Activated CD8-positive, alpha-beta T cell treated with anti-CD3 and anti-CD28 coated beads for 36 hours (primary cell): ENCODE results near the gene DES. TPM values are rescaled to one million over a fixed set of nuclear protein-coding genes. Genes with fewer than 3 reads are reported as not detected.

Experiments used
- ATAC-seq: fragments of 200-7000 bp; cut with Tn5 transposase; one replicate; pipeline ENCODE4 v1.10.0; 2021; ENCODE audit warnings: mild to moderate bottlenecking, moderate library complexity
- CTCF ChIA-PET: fragments of 350-600 bp; sonication (Branson Sonifier 250); formaldehyde crosslinking; loops from one replicate; lab custom pipeline; 2021; ENCODE audit warnings: antibody characterized with exemption; lab: Charles Lee
- POLR2A ChIA-PET: fragments of 350-600 bp; sonication (Branson Sonifier 250); formaldehyde crosslinking; loops from one replicate; lab custom pipeline; 2021; ENCODE audit warnings: antibody characterized with exemption; lab: Charles Lee
- DNase-seq: peaks from one replicate; pipeline ENCODE4 v3.0.0-alpha.2; 2020
- H3K27ac Mint-ChIP-seq: one replicate; pipeline ENCODE4 v1.8.0; 2021; ENCODE audit warnings: mild to moderate bottlenecking, mixed read lengths
- H3K27me3 Mint-ChIP-seq: one replicate; pipeline ENCODE4 v1.8.0; 2021; ENCODE audit warnings: mixed read lengths
- H3K36me3 Mint-ChIP-seq: one replicate; pipeline ENCODE4 v1.8.0; 2021; ENCODE audit warnings: low read depth, mixed read lengths
- H3K4me1 Mint-ChIP-seq: one replicate; pipeline ENCODE4 v1.8.0; 2021; ENCODE audit warnings: low read depth, mixed read lengths
- H3K4me3 Mint-ChIP-seq: one replicate; pipeline ENCODE4 v1.8.0; 2021; ENCODE audit warnings: mild to moderate bottlenecking, moderate library complexity, mixed read lengths
- H3K9me3 Mint-ChIP-seq: one replicate; pipeline ENCODE4 v1.8.0; 2021; ENCODE audit warnings: mixed read lengths
- CTCF ChIP-seq: fragments of 200-600 bp; IDR thresholded peaks from one replicate; pipeline ENCODE4 v1.8.0; 2022; ENCODE audit warnings: antibody characterized with exemption, mild to moderate bottlenecking
- intact Hi-C: fragments of 100-400 bp; cut with micrococcal nuclease; formaldehyde crosslinking; loops from one replicate; pipeline ENCODE4 v1.10.0; 2022
- total RNA-seq, 2 experiments: library from RNA; stranded (reverse); gene quantifications; one replicate each; pipeline ENCODE4 v1.2.3, GENCODE V29; 2021

DES gene
- total RNA-seq, 2 experiments from 2014 or later, result not detected

DNA sequence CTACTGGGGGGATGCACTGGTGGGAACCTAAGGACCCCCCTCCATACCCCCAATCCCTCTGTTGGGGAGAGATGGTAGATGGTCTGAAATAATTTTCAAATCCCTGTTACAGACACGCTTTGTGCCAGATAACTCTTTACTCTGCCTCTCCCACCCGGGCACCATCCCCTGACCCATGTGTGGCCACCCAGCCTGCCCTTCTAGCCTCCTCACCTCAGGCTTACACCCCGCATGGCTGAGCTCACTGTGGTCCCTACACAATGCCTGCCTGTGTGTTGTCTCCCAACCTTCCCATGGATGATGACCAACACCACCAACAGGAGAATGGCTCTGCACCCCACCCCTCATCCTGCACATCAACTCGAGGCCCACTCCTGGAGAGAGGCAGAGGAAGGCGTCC lies 31.4 kb downstream of the DES start:
- peaks cover 8% of the 10 kb centered on the region for H3K27me3 Mint-ChIP-seq
- TF ChIP-seq CTCF, result no peak
- H3K4me1 Mint-ChIP-seq, result peaks cover 22% of the 10 kb centered on the region
- no peak overlapping the region for H3K27ac Mint-ChIP-seq
- no peaks in the 10 kb centered on the region for H3K36me3 Mint-ChIP-seq
- H3K4me3 Mint-ChIP-seq, result no peak overlapping the region
- intact Hi-C loops, result no loop called here
- DNase-seq (no peak), ATAC-seq (no peak)
- POLR2A ChIA-PET, result interaction anchor here (2.1 kb wide), 1 partner anchor 9 kb away, joined by 8 read pairs; no protein-coding TSS in a partner anchor
- no peaks in the 10 kb centered on the region for H3K9me3 Mint-ChIP-seq
- CTCF ChIA-PET, result interaction anchor here (0.7 to 5.1 kb wide), 6 partner anchors 8 to 91 kb away, joined by 3 to 24 read pairs (median 5); no protein-coding TSS in a partner anchor

- DNase-seq (no peak), ATAC-seq (no peak)
- TF ChIP-seq CTCF, result no peak
- Mint-ChIP-seq H3K9me3 (no peaks in the 10 kb centered on the region), H3K36me3 (no peaks in the 10 kb centered on the region), H3K27me3 (peaks cover 8% of the 10 kb centered on the region), H3K4me3 (no peak overlapping the region), H3K4me1 (peaks cover 22% of the 10 kb centered on the region), H3K27ac (no peak overlapping the region)
- intact Hi-C loops, result no loop called here
- ChIA-PET POLR2A (no interaction called here), CTCF (interaction anchor here (3.2 to 5.1 kb wide), 2 partner anchors 25 to 78 kb away, joined by 14 to 19 read pairs; no protein-coding TSS in a partner anchor)
Measured at GRCh38 chr2:219451661-219452360, 33.6 kb downstream of the DES start.

GRCh38 chr2:219452361-219453317 lies 34.5 kb downstream of the DES start:
- DNase-seq, result no peak
- ChIA-PET POLR2A (interaction anchor here (0.8 to 1.3 kb wide), 2 partner anchors 23 to 145 kb away, joined by 3 read pairs; partner anchors contain the start of gene STK11IP), CTCF (interaction anchor here (2.9 to 5.1 kb wide), 3 partner anchors 24 to 77 kb away, joined by 11 to 19 read pairs (median 14); no protein-coding TSS in a partner anchor)
- Mint-ChIP-seq H3K4me1 (peaks cover 22% of the 10 kb centered on the region), H3K4me3 (no peak overlapping the region), H3K9me3 (no peaks in the 10 kb centered on the region), H3K27ac (no peak overlapping the region), H3K27me3 (peaks cover 8% of the 10 kb centered on the region), H3K36me3 (no peaks in the 10 kb centered on the region)
- intact Hi-C loops, result no loop called here
- no peak for TF ChIP-seq CTCF
- no peak for ATAC-seq

DNA sequence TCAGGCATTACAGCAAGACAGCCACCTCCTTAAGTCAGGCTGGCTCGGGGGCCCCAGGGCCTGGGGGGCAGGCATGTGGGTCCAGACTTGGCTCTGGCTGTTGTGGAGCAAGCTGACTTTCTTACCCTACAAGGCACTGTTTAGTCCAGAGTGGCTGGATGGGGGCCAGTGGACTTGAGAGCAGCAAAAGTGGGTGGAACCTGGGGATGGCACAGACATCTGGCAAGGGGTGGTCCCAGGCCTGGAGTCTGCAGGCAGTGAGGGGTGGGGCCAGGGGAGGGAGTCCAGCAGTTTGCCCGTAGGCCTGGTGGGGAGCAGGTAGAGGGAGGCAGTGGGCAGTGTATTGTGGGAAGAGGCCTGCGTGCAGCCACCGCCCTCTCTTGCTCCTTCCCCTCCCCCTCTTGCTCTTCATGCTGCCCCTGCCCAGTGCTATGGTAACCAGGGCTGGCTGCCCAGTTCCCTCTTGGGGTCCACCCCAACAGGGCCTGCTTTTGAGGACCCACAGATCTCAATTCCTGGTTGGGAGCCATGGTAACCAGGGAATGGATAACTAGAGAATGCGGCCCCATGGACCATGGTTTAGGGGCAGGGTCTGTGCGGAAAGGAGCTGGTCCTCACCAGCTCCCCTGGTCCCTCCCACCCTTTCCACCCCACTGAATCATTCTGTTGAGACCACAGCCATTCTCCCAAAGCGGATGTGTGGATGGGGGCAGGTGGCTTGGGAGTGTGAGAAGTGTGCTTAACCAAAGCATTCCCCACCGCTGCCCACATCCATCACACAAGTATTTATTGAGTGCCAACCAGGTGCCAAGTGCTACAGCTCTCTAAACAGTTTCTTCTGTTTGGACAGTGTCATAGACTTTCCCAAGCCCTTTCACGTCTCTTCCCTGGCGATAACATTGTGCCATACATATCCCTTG lies 35.8 kb downstream of the DES start:
- H3K36me3 Mint-ChIP-seq, result no peaks in the 10 kb centered on the region

More for the DNA sequence above, 35.8 kb downstream of the DES start:
- ChIA-PET CTCF (interaction anchor here (0.8 to 5.1 kb wide), 4 partner anchors 23 to 76 kb away, joined by 3 to 19 read pairs (median 12); a partner anchor contains a TSS), POLR2A (interaction anchor here (0.8 to 1.3 kb wide), 2 partner anchors 22 to 143 kb away, joined by 3 read pairs; partner anchors contain the start of gene STK11IP)
- Mint-ChIP-seq H3K9me3 (no peaks in the 10 kb centered on the region), H3K27ac (no peak overlapping the region), H3K27me3 (peaks cover 8% of the 10 kb centered on the region), H3K4me1 (peaks cover 33% of the 10 kb centered on the region), H3K4me3 (no peak overlapping the region)
- no peak for TF ChIP-seq CTCF
- ATAC-seq (no peak), DNase-seq (no peak)
- intact Hi-C loops, result no loop called here
